ENCODE data around the gene MED4.
"Not testable (repeated sequence)": the region's sequence is repeated elsewhere in the genome, so short reads cannot be mapped to it uniquely, and the experiment has no call there.

MED4 gene

GRCh38 chr13:48108106-48108505 lies 13.2 kb upstream of the MED4 start:
- no peak for DNase-seq

DNA sequence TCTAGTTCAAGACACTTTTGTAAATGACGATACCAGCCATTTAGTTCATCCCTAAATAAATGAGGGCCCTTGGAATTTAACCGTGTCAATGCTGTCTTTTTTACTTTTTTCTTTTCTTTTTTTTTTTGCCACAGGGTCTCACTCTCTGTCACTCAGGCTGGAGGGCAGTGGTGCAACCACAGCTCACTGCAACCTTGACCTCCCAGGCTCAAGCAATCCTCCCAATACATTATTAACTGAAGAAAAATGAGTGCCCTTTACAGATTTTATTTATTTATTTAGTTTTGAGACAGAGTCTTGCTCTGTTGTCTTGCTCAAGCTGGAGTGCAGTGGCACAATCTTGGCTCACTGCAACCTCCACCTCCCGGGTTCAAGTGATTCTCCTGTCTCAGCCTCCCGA lies 2.9 kb upstream of the MED4 start:
- DNase-seq, result no peak

GRCh38 chr13:48096670-48097069 lies 1.8 kb upstream of the MED4 start:
- DNase-seq, result no peak

- DNase-seq, result no peak
These were observed 512 bp downstream of the MED4 start for GRCh38 chr13:48094404-48094780.

DNA sequence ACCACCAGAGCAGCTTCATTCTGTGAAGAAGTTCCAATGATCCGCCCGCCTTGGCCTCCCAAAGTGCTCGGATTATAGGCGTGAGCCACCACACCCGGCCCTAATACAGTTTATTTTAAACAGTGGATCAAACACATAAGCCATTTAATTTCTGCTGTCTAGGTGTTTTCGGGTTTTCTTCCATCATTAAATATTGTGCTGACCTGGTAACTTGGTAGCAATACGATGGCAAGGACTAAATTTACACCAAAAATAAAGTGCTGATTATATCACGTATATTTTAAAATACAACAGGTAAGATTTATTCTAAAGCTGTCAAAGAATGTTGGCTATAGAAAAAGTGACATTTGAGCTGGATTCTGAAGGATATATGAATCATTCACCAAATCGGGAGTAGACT lies 1.3 kb downstream of the MED4 start:
- no peak for DNase-seq

GRCh38 chr13:48086272-48086671 lies 8.6 kb downstream of the MED4 start:
- DNase-seq, result no peak

- DNase-seq, result no peak
These were observed 13.2 kb downstream of the MED4 start for GRCh38 chr13:48081739-48082138.

- DNase-seq, result no peak
These were observed 16.6 kb downstream of the MED4 start for GRCh38 chr13:48078251-48078656.

DNA sequence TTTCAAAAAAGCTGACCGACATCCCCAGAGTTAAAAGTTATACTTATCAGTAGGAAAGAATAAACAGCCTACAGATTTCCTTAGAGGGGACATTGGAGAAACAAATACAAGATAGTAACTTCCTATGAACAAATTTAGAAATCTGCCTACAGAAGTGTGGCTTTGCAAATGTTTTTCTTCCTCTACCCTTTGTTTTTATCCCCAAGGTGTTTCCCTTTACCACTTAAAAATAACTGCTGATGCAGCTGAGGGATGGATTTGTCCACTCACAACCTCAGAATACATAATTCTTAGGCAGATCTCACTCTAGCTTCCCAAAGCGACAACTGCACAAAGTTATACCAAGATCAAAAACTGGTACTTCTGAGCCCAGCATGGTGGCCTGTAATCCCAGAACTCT lies 20.9 kb downstream of the MED4 start:
- no peak for DNase-seq

GRCh38 chr13:48072787-48073186 lies 22.1 kb downstream of the MED4 start:
- DNase-seq, result no peak

- no peak for DNase-seq
These were observed 22.6 kb downstream of the MED4 start for GRCh38 chr13:48072304-48072703.

DNA sequence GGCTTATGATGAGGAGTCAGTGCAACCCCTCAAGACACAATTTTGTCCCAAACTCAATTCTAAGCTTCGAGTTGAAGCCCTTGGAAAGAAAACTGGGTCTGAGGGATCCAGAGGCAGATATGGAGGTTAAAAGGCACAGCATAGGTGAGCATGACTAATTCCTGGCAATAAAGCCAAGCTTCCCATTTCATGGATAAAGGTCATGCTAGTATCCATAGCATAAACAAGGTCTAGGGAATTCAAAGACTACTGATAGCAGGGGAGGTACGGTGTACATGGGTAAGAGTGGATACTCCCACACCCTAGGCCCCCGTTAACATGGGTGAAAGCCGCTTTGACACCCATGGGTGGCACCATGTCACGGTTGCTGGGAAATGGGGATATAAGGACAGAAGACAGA lies 24.0 kb downstream of the MED4 start:
- no peak for DNase-seq

GRCh38 chr13:48069573-48069972 lies 25.3 kb downstream of the MED4 start:
- DNase-seq, result no peak

- DNase-seq, result no peak
These were observed 26.0 kb downstream of the MED4 start for GRCh38 chr13:48068952-48069351.

DNA sequence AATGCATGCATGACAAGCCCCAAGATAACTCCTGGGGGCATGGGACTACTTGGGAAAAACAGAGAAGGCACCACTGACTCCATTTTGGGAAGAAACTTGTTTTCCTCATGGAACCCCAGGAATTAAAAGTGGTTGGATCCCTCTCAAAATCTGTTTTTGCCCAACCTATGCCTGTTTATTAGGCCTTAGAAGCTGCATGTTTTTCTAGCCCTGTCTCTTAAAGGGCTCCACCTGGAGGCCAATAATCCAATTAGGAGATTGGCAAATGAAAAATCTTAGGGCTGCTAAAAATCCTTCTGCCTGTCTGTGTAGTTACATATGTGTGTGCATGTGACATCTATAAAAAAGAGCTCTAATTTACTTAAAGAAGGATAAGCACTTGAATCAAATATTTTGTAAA lies 26.9 kb downstream of the MED4 start:
- no peak for DNase-seq

GRCh38 chr13:48066310-48066989 lies 28.5 kb downstream of the MED4 start:
- DNase-seq, result no peak

DNA sequence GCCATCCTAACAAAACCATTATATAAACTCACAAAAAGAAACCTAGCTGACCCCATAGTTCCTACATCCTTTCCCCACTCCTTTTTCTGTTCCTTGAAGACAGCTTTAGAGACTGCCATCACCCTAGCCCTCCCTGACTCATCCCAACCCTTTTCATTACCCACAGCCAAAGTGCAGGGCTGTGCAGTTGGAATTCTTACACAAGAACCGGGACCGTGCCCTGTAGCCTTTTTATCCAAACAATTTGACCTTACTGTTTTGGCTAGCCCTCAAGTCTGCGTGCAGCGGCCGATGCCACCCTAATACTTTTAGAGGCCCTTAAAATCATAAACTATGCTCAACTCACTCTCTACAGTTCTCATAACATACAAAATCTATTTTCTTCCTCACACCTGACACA lies 35.0 kb downstream of the MED4 start:
- not testable (repeated sequence) for DNase-seq

DNA sequence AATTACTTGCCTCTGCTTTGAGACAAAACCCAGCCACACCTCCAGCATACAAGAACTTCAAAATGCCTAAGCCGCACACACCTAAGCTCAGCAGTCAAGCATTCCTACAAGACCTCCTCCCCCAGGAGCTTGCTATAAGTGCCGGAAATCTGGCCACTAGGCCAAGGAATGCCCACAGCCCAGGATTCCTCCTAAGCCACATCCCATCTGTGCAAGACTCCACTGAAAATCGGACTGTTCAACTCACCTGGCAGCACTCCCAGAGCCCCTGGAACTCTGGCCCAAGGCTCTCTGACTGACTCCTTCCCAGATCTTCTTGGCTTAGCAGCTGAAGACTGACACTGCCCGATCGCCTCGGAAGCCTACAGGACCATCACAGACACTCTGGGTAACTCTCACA lies 36.4 kb downstream of the MED4 start:
- not testable (repeated sequence) for DNase-seq

DNA sequence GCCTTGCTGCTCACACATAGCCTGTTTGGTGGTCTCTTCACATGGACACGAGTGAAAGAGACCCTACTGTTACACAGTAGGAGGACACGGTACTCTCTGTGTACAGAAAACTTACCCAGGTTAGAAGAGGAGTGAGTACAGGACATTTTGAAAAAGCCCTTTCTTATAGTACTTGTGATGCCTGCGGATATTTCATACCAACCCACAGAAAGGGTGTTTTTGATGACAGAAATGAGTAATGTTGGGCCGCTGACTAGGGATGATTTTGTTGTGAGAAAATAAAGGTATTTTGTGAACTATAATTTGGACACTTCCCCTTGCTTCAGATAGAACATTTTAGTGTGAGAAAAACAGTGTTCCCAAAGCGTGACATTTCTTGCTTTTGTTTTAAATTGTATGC lies 39.2 kb downstream of the MED4 start:
- DNase-seq, result no peak

DNA sequence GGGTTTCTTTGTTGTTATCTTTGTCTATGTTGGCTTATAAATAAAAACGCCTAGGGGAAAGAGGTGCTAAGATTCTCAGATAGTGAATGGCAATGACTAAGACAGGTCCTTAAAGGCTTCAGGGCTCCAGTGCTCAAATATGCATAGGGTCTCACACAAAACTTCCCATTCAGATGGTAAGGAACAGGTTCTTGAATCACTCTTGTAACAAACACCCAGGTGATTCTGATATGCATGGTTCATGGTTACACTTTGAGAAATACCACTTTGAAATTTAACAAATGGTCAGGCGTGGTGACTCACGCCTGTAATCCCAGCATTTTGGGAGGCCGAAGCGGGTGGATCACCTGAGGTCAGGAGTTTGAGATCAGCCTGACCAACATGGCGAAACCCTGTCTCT lies 40.3 kb downstream of the MED4 start:
- DNase-seq, result no peak

GRCh38 chr13:48050550-48050949 lies 44.4 kb downstream of the MED4 start:
- no peak for DNase-seq

- DNase-seq, result no peak
These were observed 51.0 kb downstream of the MED4 start for GRCh38 chr13:48043789-48044503.

- DNase-seq, result no peak
These were observed 52.0 kb downstream of the MED4 start for GRCh38 chr13:48042894-48043293.

DNA sequence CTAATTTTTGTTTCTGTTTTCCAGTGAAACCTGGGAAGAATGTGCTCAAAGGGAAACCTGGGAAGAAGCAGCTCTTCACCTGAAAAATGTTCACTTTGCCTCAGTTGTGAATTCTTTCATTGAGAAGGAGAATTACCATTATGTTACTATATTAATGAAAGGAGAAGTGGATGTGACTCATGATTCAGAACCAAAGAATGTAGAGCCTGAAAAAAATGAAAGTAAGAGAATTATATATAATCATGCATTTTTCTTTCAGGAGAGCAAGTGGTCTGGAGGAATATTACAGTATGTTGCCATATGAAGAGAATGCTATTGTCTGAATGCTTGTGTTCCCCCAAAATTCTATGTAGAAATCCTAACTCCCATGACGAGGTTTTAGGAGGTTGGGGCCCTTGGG lies 54.0 kb downstream of the MED4 start:
- DNase-seq, result no peak

Data from right kidney (tissue), 1 donor.